Stimulated activated CD4-positive, alpha-beta T cell treated with anti-CD3 and anti-CD28 coated beads, Interleukin-15, amount 100 ng/mL, for 48 hours (primary cell): ENCODE measurements around the gene SFI1.
"Not testable (repeated sequence)": the region's sequence is repeated elsewhere in the genome, so short reads cannot be mapped to it uniquely, and the experiment has no call there.

ENCODE experiments used
- DNase-seq, 2 donors: peaks; one replicate each; pipeline ENCODE4 v3.0.0-alpha.2; 2020; ENCODE audit warnings: low read depth in 2 of 2

The SFI1 gene

GRCh38 chr22:31588970-31589675, 92.8 kb downstream of the SFI1 start:
- DNase-seq = no peak

- DNase-seq = not testable (repeated sequence)
Measured at GRCh38 chr22:31590161-31590560, 93.8 kb downstream of the SFI1 start.

- no peak for DNase-seq
Measured at GRCh38 chr22:31595271-31595670, 98.9 kb downstream of the SFI1 start.

- DNase-seq = no peak
Measured at GRCh38 chr22:31602259-31602952, 106.1 kb downstream of the SFI1 start.

GRCh38 chr22:31603081-31603525, 106.8 kb downstream of the SFI1 start:
- no peak for DNase-seq

- DNase-seq = no peak
Measured at GRCh38 chr22:31603574-31603973, 107.2 kb downstream of the SFI1 start.

- no peak for DNase-seq
Measured at GRCh38 chr22:31604137-31604705, 107.9 kb downstream of the SFI1 start.

GRCh38 chr22:31604746-31605705, 108.7 kb downstream of the SFI1 start:
- no peak for DNase-seq

- DNase-seq = no peak
Measured at GRCh38 chr22:31605851-31606585, 109.7 kb downstream of the SFI1 start.

GRCh38 chr22:31607696-31608095, 111.4 kb downstream of the SFI1 start:
- no peak for DNase-seq

GRCh38 chr22:31609716-31610115, 113.4 kb downstream of the SFI1 start:
- no peak for DNase-seq

- DNase-seq = no peak
Measured at GRCh38 chr22:31610611-31611010, 114.3 kb downstream of the SFI1 start.

- DNase-seq = no peak
Measured at GRCh38 chr22:31611061-31611760, 114.9 kb downstream of the SFI1 start.

GRCh38 chr22:31612891-31613285, 116.6 kb downstream of the SFI1 start:
- DNase-seq = no peak

- no peak for DNase-seq
Measured at GRCh38 chr22:31613286-31613903, 117.1 kb downstream of the SFI1 start.

- no peak for DNase-seq
Measured at GRCh38 chr22:31613904-31614296, 117.6 kb downstream of the SFI1 start.

GRCh38 chr22:31614781-31615490, 118.6 kb downstream of the SFI1 start:
- no peak for DNase-seq

- no peak for DNase-seq
Measured at GRCh38 chr22:31615491-31615860, 119.1 kb downstream of the SFI1 start.

- DNase-seq = no peak
Measured at GRCh38 chr22:31615940-31616314, 119.6 kb downstream of the SFI1 start.
